ENCODE results near the gene ZGRF1. TPM values are rescaled to one million over a fixed set of nuclear protein-coding genes. Genes with fewer than 3 reads are reported as not detected.

The ZGRF1 gene
- 1.5 to 3.9 TPM (median 3.0 TPM) in 5 replicates for total RNA-seq (2022; extraction: Qiagen RNA extraction; ENCODE audit: low read depth)

GRCh38 chr4:112636688-112637551 lies at the start of gene ZGRF1, which contains the start of gene LARP7:
TSS of gene ZGRF1 (minus strand) at chr4:112636909. CDS start at chr4:112633176, 3,733 bp downstream.
TSS of gene LARP7 (plus strand) at chr4:112637143. CDS start at chr4:112644670, 7,527 bp downstream.

GRCh38 chr4:112516066-112516470 lies 120.6 kb downstream of the ZGRF1 start, which contains the start of gene NEUROG2:
TSS of gene NEUROG2 (minus strand) at chr4:112516180. CDS start at chr4:112515475, 705 bp downstream.

Other genes with a start within 250 kb of the ZGRF1 start
- gene NEUROG2, start 120.7 kb downstream of the ZGRF1 start, total RNA-seq (2022; extraction: Qiagen RNA extraction; ENCODE audit: low read depth), result 0.06 TPM in 1 of 5 replicates, not detected in the others
- 24.9 to 43.2 TPM (median 29.4 TPM) in 5 replicates for gene LARP7, start 234 bp upstream of the ZGRF1 start, total RNA-seq (2022; extraction: Qiagen RNA extraction; ENCODE audit: low read depth)